ENCODE measurements around the gene CRYBA4. TPM values are rescaled to one million over a fixed set of nuclear protein-coding genes. Genes with fewer than 3 reads are reported as not detected.

Gene CRYBA4
- not detected in 2 replicates for total RNA-seq

DNA sequence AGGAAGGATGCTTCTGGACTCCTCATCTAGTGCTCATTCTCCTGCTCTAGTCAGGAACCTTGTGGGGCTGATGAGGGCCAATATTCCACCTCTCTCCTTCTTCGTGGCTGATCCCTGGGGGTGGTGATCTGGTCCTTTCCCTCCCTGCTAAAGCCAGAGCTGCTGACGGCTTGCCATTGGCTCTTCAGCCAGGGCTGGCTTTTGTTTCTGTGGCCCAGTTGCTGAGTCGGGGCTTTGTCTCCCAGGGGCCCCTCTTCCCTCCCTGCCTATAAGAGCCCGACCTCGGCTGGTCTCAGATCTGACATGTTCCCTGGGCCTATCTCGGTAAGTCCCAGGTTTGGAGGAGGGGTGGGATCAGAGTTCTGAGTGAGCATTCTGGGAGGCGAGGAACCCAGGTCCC lies at the start of gene CRYBA4:
CRYBA4 (plus strand) TSS at position 301 of the 400 bp plus-strand sequence. CDS start 634 bp downstream, outside the sequence.
- no peak for DNase-seq (ENCODE audit: low read depth, low spot score)

DNA sequence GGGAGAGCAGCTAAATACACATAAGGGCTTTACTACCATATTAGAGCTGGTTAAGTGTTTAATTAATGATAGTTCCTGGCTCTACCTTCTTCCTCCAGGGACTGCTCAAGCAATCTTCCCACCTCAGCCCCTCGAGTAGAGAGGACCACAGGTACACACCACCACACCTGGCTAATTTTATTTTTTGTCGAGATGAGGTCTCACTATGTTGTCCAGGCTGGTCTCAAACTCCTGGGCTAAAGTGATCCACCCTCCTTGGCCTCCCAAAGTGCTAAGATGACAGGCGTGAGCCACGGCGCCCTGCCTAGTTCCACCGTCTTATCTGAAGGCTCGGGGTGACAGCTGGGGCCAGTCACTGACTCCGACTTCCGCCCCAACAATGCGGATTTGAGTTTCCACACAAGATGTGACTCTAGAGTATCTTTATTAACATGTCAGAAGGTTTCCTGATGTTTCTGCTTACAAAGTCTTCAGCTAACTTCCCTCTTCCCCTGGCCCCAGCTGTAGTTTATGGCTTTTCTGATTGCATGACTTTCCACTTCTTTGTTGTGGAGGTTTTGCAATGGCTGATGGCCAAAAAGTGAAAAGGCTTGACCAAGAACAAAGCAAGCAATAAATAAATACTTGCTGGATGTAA lies 48.6 kb upstream of the CRYBA4 start:
- DNase-seq (ENCODE audit: low read depth, low spot score), result no peak

DNA sequence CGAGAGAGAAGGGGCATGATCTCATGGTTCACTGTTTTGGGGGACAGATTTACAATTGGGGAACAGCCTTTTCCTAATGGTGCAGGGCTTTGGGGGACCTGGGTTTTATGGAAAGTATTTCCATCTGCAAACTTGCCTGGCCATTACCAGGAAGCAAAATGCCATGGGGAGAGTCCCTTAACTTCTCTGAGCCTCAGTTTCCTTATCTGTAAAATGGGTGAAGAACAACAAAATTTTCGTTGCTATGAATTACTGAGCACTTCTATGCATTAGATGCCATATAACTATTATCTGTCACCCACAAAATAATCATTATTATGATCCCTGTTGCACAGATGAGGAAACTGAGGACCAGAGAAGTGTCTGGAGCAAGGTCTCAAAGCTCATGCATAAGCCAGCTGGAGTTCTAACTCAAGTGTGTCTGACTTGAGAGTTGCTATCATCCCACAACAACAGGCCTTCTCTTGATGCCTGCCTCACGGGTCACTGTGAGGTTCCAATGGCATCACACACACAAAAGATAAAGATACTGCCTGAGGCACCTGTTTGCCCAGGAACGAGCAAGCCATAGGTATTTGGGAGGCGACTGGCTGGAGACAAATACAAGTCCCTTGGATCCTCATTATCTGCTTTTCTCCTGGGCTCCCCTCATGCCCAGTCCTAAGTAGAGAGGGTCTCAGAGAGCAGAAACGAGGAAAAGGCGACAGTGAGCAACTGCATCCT lies 47.6 kb upstream of the CRYBA4 start:
- no peak for DNase-seq (ENCODE audit: low read depth, low spot score)

- DNase-seq (ENCODE audit: low read depth, low spot score), result no peak
These were observed 45.6 kb upstream of the CRYBA4 start for GRCh38 chr22:26576026-26576680.

DNA sequence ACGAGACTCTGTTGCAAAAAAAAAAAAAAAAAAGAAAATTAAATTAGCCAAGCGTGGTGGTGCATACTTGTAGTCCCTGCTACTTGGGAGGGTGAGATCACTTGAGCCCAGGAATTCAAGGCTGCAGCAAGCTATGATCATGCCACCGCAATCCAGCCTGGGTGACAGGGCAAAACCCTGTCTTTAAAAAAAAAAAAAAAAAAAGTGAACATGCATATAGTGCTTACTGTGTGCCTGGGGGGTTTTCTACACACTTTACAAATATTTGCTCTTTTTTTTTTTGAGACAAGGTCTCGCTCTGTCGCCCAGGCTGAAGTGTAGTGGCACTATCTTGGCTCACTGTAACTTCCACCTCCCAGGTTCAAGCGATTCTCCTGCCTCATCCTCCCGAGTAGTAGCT lies 44.7 kb upstream of the CRYBA4 start:
- DNase-seq (ENCODE audit: low read depth, low spot score), result no peak

GRCh38 chr22:26579331-26579886 lies 42.4 kb upstream of the CRYBA4 start:
- DNase-seq (ENCODE audit: low read depth, low spot score), result no peak

GRCh38 chr22:26580240-26580962 lies 41.4 kb upstream of the CRYBA4 start:
- no peak for DNase-seq (ENCODE audit: low read depth, low spot score)

- DNase-seq (ENCODE audit: low read depth, low spot score), result no peak
These were observed 40.7 kb upstream of the CRYBA4 start for GRCh38 chr22:26581026-26581425.

GRCh38 chr22:26581633-26582168 lies 40.1 kb upstream of the CRYBA4 start:
- DNase-seq (ENCODE audit: low read depth, low spot score), result no peak

DNA sequence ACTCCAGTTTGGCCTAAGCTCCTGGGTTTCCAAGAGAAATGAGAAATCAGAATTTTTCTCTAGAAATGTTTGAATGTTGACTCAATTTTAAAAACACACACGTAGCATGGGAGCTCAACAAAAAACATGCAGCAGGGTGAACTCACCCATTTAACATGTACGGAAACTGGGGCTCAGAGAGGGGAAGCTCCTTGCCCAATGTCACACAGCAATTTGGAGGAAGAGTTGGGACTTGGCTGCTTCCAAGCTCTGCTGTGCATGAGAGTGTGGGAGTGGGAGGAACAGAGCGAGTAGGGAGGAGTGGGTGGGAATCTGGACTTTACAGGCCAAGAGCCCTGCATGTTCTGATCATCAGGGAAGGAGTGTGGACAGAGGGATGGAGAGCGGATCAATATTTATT lies 37.8 kb upstream of the CRYBA4 start:
- no peak for DNase-seq (ENCODE audit: low read depth, low spot score)

DNA sequence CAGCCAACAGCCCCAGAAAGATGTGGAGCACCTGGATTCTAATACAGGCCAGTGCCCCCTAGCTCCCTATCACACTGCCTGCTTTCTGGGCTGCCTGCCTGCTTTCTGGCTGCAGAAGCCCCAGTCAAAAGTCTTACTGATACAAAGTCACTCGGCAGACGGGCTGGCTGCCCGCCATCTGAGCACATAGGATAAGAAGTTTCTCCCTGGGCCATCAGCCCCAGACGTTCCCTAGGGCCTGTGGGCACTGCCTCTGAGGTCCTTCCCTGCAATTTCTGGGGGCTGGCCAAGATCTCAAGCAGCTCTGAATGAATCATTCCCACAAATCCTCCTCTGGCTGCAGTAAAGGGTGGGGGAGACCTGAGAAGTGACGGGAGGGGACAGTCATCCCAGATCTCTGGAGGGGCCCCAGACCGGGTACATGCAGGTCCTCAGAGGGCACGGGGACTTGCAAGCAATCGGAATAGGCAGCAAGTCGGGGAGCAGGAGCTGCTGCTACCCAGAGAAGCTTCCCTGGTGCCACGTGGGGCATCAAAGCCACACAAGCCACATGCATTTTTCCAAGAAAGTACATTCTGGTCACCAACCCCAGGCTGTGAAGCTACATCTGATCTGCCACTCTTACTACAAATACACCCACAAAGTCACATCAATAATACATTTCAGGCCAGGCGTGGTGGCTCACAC lies 36.5 kb upstream of the CRYBA4 start:
- peak; percentile 49 for DNase-seq (ENCODE audit: low read depth, low spot score)

GRCh38 chr22:26586556-26587325 lies 35.0 kb upstream of the CRYBA4 start:
- DNase-seq (ENCODE audit: low read depth, low spot score), result peak; percentile 78

GRCh38 chr22:26587991-26588613 lies 33.7 kb upstream of the CRYBA4 start:
- DNase-seq (ENCODE audit: low read depth, low spot score), result no peak

DNA sequence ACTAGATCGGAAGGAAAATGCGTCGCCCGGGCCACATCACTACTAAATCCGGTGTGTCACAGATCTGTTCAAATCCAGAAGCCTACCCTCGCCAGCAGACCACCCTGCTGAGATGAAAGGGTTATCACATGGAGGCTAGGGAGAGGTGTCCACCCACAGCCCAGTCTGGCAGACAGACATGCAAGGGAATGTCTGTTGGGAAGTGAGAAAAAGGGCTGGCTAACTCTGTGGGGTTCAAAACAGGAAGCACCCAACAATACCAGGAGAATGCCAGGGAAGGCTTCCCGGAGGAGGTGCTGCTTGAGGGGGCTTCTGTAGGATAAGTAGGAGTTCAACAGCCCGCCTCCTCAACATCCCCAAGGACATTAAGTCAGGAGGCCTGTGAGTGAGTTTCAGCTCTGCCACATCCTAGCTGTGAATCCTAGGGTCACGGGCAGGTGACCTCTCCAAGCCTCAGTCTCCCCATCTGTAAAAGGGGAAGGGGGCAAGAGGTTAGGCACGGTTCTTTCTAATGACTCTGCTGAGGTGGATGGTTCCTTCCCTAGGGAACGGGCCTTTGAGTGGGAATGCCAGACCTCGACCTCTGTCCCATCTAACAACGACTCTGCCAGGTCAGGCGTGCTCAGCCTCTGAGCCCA lies 32.9 kb upstream of the CRYBA4 start:
- DNase-seq (ENCODE audit: low read depth, low spot score), result no peak

DNA sequence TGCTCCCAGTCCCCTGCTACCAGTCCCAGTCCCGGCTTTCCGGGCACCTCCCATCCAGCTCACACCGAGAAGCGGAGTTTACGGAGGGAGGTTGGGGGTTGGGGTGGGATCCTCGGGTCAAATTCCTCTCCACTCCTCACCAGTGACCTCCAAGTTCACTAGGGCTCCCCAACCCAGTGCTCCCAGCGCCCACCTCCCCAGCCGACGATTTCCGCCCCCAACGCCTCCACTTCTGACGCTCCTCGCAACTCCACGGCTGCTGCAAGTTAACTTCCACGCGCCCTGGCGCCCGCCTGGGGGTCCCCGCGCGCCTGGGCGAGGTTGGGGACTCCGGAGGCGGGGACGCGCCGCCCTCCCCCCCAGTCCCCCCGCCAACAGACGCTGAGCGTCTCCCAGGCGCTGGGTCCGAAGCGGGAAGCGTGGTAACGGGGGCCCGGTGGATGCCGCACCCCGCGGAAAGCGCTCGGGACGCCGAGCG lies 32.4 kb upstream of the CRYBA4 start:
- no peak for DNase-seq (ENCODE audit: low read depth, low spot score)

GRCh38 chr22:26589845-26590736 lies 31.7 kb upstream of the CRYBA4 start, which contains the start of gene TPST2:
TSS of gene TPST2 (minus strand) at chr22:26590132. CDS start at chr22:26541630, 48,502 bp downstream.
- no peak for DNase-seq (ENCODE audit: low read depth, low spot score)

DNA sequence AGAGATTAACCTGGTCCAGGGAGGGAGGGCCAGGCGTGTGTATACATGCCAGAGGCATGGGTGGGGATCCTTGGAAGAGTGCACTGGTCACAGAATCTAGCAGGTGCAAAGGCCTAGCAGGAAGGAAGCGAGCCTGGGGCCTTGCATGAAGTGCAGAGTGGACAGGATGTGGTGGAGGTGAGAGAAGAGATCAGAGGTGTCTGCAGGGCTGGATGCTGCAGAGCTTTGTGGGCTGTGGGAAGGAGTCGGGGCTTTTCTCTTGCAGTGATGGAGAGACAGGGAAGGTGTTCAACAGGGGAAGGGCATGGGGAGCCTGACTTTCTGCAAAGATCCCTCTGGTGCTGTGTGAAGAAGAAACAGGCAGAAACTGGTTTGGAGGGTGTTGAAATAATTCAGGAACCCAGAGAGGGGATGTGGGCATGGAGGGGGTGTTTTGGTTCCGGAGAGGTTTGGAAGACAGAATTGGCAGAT lies 29.3 kb upstream of the CRYBA4 start:
- DNase-seq (ENCODE audit: low read depth, low spot score), result no peak

GRCh38 chr22:26593763-26594162 lies 28.0 kb upstream of the CRYBA4 start:
- DNase-seq (ENCODE audit: low read depth, low spot score), result no peak
